ENCODE results near the gene IGFL1. TPM values are rescaled to one million over a fixed set of nuclear protein-coding genes. Genes with fewer than 3 reads are reported as not detected.
"Not testable (repeated sequence)": the region's sequence is repeated elsewhere in the genome, so short reads cannot be mapped to it uniquely, and the experiment has no call there.

IGFL1 gene
- total RNA-seq, 1 donor from 2014 or later: not detected

DNA sequence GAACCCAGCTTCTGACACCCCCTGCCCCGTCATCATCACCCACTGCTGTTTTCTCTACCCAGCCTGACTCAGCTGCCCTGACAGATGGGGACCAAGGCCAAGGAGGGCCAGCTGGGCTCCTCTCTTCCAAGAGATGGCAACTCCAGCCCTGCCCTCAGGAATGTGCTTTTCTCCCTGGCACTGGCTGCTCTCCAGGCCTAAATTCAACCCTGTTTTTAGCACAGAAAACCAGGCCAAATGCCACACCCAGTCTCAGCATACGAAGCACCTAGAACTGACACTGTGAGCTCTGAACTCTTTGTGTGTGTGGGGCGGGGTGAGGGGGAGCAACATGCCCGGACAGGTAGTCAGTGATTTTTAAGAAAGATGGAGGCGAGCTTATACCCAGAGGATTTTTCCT is 23.4 kb upstream of the IGFL1 start:
- Mint-ChIP-seq H3K27ac (no peak overlapping the region), H3K4me1 (ENCODE audit: low read depth) (peaks cover 9% of the 10 kb centered on the region), H3K36me3 (ENCODE audit: low read depth) (no peaks in the 10 kb centered on the region), H3K4me3 (ENCODE audit: low read depth) (no peak overlapping the region), H3K27me3 (ENCODE audit: low read depth) (peaks cover 35% of the 10 kb centered on the region), H3K9me3 (no peaks in the 10 kb centered on the region)
- no peak for DNase-seq (ENCODE audit: low spot score)
- intact Hi-C loops (cut with micrococcal nuclease): no loop called here

GRCh38 chr19:46206682-46207081 is 22.9 kb upstream of the IGFL1 start:
- intact Hi-C loops (cut with micrococcal nuclease): no loop called here
- Mint-ChIP-seq H3K36me3 (ENCODE audit: low read depth) (no peaks in the 10 kb centered on the region), H3K4me1 (ENCODE audit: low read depth) (peaks cover 9% of the 10 kb centered on the region), H3K9me3 (no peaks in the 10 kb centered on the region), H3K27me3 (ENCODE audit: low read depth) (peaks cover 30% of the 10 kb centered on the region), H3K4me3 (ENCODE audit: low read depth) (no peak overlapping the region), H3K27ac (no peak overlapping the region)
- DNase-seq (ENCODE audit: low spot score): no peak

DNA sequence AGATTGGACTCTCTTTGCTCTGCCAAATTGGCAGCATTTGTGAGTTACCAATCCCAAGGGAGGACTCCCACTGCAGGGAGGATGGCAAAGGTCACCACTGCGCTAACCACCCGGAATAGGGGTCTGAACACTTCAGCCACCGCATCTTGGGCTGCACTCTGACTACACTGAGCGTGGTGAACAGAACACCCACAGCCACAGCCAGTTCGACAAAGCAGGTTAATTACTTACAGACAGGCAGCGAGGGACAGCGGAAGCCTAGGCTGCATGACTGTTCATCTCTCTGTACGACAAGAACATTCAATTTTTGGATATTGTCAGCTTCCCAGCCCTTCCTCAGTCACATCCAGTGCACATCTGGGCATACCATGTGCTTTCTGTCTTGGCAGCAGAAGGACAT is 21.7 kb upstream of the IGFL1 start:
- DNase-seq (ENCODE audit: low spot score); H3K4me3 Mint-ChIP-seq (ENCODE audit: low read depth); H3K9me3 Mint-ChIP-seq; H3K36me3 Mint-ChIP-seq (ENCODE audit: low read depth); intact Hi-C loops (cut with micrococcal nuclease); H3K4me1 Mint-ChIP-seq (ENCODE audit: low read depth); H3K27ac Mint-ChIP-seq: not testable (repeated sequence)
- H3K27me3 Mint-ChIP-seq (ENCODE audit: low read depth): peaks cover 21% of the 10 kb centered on the region

- Mint-ChIP-seq H3K4me1 (ENCODE audit: low read depth) (peaks cover 9% of the 10 kb centered on the region), H3K27me3 (ENCODE audit: low read depth) (peaks cover 18% of the 10 kb centered on the region)
- intact Hi-C loops (cut with micrococcal nuclease): no loop called here
Measured at GRCh38 chr19:46209051-46209450, 20.5 kb upstream of the IGFL1 start.

GRCh38 chr19:46209472-46209871 is 20.1 kb upstream of the IGFL1 start:
- Mint-ChIP-seq H3K9me3 (no peaks in the 10 kb centered on the region), H3K4me3 (ENCODE audit: low read depth) (no peak overlapping the region), H3K4me1 (ENCODE audit: low read depth) (peaks cover 9% of the 10 kb centered on the region), H3K27me3 (ENCODE audit: low read depth) (peaks cover 18% of the 10 kb centered on the region), H3K36me3 (ENCODE audit: low read depth) (no peaks in the 10 kb centered on the region), H3K27ac (no peak overlapping the region)
- DNase-seq (ENCODE audit: low spot score): no peak
- intact Hi-C loops (cut with micrococcal nuclease): no loop called here

More at GRCh38 chr19:46209051-46209450, 20.5 kb upstream of the IGFL1 start:
- no peaks in the 10 kb centered on the region for H3K36me3 Mint-ChIP-seq (ENCODE audit: low read depth)
- no peak overlapping the region for H3K27ac Mint-ChIP-seq
- H3K9me3 Mint-ChIP-seq: no peaks in the 10 kb centered on the region
- DNase-seq (ENCODE audit: low spot score): no peak
- H3K4me3 Mint-ChIP-seq (ENCODE audit: low read depth): no peak overlapping the region

DNA sequence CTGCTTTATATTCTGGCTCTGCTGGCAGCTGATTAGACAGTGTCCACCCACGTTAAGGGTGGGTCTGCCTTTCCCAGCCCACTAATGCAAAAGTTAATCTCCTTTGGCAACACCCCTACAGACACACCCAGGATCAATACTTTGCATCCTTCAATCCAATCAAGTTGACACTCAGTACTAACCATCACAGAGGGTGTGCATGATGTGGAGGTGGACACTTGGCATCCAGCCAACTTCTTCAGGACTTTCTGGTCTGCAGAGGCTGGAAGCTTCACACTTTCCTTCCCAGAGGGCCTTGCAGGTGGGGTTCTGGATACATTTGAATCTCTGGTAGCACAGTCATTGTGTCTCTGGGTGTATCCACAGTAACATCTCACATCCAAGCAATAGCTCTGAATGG is 18.9 kb upstream of the IGFL1 start:
- Mint-ChIP-seq H3K27ac (no peak overlapping the region), H3K9me3 (no peaks in the 10 kb centered on the region), H3K36me3 (ENCODE audit: low read depth) (no peaks in the 10 kb centered on the region), H3K27me3 (ENCODE audit: low read depth) (peaks cover 17% of the 10 kb centered on the region), H3K4me1 (ENCODE audit: low read depth) (peaks cover 9% of the 10 kb centered on the region), H3K4me3 (ENCODE audit: low read depth) (no peak overlapping the region)
- DNase-seq (ENCODE audit: low spot score): no peak
- intact Hi-C loops (cut with micrococcal nuclease): no loop called here

DNA sequence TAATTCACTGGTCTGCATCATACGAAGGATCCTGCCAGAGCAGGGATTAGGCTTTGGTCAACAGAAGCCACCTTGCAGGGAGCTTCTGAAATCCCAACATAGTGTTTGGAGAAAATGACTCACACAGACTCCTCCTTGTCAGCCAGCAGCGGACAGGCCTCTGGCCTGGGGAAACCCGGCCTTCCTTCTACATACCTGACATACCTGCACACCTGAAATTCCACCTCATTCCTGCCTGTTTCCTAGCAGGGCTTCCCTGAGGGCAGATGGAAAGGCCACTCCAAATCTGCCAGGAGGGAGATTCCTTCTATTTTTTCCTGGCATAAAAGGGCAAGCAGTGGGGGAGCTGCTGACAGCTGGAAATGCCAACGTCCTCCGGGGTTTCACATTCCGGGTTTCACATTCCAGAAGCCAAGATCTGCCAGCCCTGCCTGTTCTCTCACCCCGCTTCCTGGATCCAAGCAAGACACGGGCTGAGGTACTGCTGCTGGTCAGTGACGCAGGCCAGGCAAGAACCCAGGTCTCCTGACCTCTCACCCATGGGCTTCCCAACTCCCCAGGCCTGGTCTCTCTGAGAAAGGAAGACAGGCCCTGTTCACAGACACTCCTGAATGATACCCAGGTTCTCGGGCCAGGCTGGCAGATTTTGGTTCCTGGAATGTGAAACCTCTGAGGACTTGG is 18.2 kb upstream of the IGFL1 start:
- no peak for DNase-seq (ENCODE audit: low spot score)
- no peaks in the 10 kb centered on the region for H3K36me3 Mint-ChIP-seq (ENCODE audit: low read depth)
- H3K27ac Mint-ChIP-seq: no peak overlapping the region
- intact Hi-C loops (cut with micrococcal nuclease): no loop called here
- no peak overlapping the region for H3K4me3 Mint-ChIP-seq (ENCODE audit: low read depth)
- peaks cover 15% of the 10 kb centered on the region for H3K27me3 Mint-ChIP-seq (ENCODE audit: low read depth)
- H3K9me3 Mint-ChIP-seq: no peaks in the 10 kb centered on the region
- peaks cover 9% of the 10 kb centered on the region for H3K4me1 Mint-ChIP-seq (ENCODE audit: low read depth)

GRCh38 chr19:46212592-46212991 is 16.9 kb upstream of the IGFL1 start:
- H3K4me1 Mint-ChIP-seq (ENCODE audit: low read depth); intact Hi-C loops (cut with micrococcal nuclease); H3K4me3 Mint-ChIP-seq (ENCODE audit: low read depth); H3K9me3 Mint-ChIP-seq; H3K27ac Mint-ChIP-seq; DNase-seq (ENCODE audit: low spot score); H3K36me3 Mint-ChIP-seq (ENCODE audit: low read depth): not testable (repeated sequence)
- peaks cover 16% of the 10 kb centered on the region for H3K27me3 Mint-ChIP-seq (ENCODE audit: low read depth)

GRCh38 chr19:46213156-46213555 is 16.4 kb upstream of the IGFL1 start:
- DNase-seq (ENCODE audit: low spot score): no peak
- H3K9me3 Mint-ChIP-seq: no peaks in the 10 kb centered on the region
- intact Hi-C loops (cut with micrococcal nuclease): no loop called here
- no peak overlapping the region for H3K4me3 Mint-ChIP-seq (ENCODE audit: low read depth)
- H3K4me1 Mint-ChIP-seq (ENCODE audit: low read depth): peaks cover 9% of the 10 kb centered on the region
- no peak overlapping the region for H3K27ac Mint-ChIP-seq
- no peaks in the 10 kb centered on the region for H3K36me3 Mint-ChIP-seq (ENCODE audit: low read depth)
- peaks cover 13% of the 10 kb centered on the region for H3K27me3 Mint-ChIP-seq (ENCODE audit: low read depth)

- H3K36me3 Mint-ChIP-seq (ENCODE audit: low read depth): no peaks in the 10 kb centered on the region
- no peak overlapping the region for H3K27ac Mint-ChIP-seq
- peaks cover 8% of the 10 kb centered on the region for H3K27me3 Mint-ChIP-seq (ENCODE audit: low read depth)
- peaks cover 9% of the 10 kb centered on the region for H3K4me1 Mint-ChIP-seq (ENCODE audit: low read depth)
- H3K9me3 Mint-ChIP-seq: no peaks in the 10 kb centered on the region
- intact Hi-C loops (cut with micrococcal nuclease): no loop called here
- H3K4me3 Mint-ChIP-seq (ENCODE audit: low read depth): no peak overlapping the region
- DNase-seq (ENCODE audit: low spot score): no peak
Measured at GRCh38 chr19:46213806-46214205, 15.7 kb upstream of the IGFL1 start.

DNA sequence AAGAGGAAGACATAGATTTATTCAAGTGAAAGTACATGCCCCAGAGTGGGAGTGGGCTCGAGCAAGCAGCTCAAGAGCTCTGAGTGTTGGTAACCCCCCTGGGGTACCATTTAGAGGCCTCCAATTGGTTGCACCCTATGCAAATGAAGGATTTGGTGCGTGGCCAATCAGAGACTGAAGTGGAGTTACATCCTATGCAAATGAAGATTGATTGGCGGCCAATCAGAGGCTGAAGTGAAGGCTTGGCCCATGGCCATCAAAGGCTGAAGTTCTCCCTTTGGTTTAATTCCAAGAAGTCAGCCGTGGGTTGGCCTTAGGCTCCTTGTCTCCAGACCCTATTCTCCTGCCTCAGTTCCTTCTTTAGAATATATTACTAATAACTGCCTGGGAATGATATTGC is 12.9 kb upstream of the IGFL1 start:
- no peak overlapping the region for H3K27ac Mint-ChIP-seq
- H3K4me3 Mint-ChIP-seq (ENCODE audit: low read depth): no peak overlapping the region
- H3K27me3 Mint-ChIP-seq (ENCODE audit: low read depth): peaks cover 4% of the 10 kb centered on the region
- H3K9me3 Mint-ChIP-seq: no peaks in the 10 kb centered on the region
- H3K4me1 Mint-ChIP-seq (ENCODE audit: low read depth): no peaks in the 10 kb centered on the region
- intact Hi-C loops (cut with micrococcal nuclease): no loop called here
- no peaks in the 10 kb centered on the region for H3K36me3 Mint-ChIP-seq (ENCODE audit: low read depth)
- DNase-seq (ENCODE audit: low spot score): no peak

DNA sequence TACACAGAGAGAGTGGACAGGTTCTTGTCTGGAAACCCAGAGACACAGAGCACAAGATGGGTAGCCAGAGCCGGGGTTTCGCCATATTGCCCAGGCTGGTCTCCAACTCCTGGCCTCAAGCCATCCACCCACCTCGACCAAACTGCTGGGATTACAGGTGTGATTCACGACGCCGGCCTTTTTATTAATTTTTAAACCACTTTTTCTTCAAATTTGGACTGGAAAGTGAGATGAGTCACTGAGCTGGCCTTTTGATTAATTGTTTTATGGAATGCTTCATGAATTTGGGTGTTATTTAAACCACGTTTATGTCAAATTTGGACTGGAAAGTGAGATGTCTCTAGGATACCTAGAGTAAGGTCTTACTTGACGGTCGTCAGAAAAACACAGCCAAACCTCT is 12.1 kb upstream of the IGFL1 start:
- Mint-ChIP-seq H3K27ac (no peak overlapping the region), H3K36me3 (ENCODE audit: low read depth) (no peaks in the 10 kb centered on the region), H3K9me3 (no peaks in the 10 kb centered on the region), H3K4me1 (ENCODE audit: low read depth) (no peaks in the 10 kb centered on the region), H3K27me3 (ENCODE audit: low read depth) (peaks cover 6% of the 10 kb centered on the region), H3K4me3 (ENCODE audit: low read depth) (no peak overlapping the region)
- intact Hi-C loops (cut with micrococcal nuclease): no loop called here
- no peak for DNase-seq (ENCODE audit: low spot score)

GRCh38 chr19:46218160-46218559 is 11.4 kb upstream of the IGFL1 start:
- Mint-ChIP-seq H3K27me3 (ENCODE audit: low read depth) (peaks cover 3% of the 10 kb centered on the region), H3K4me1 (ENCODE audit: low read depth) (no peaks in the 10 kb centered on the region), H3K9me3 (no peaks in the 10 kb centered on the region), H3K4me3 (ENCODE audit: low read depth) (no peak overlapping the region), H3K27ac (no peak overlapping the region), H3K36me3 (ENCODE audit: low read depth) (no peaks in the 10 kb centered on the region)
- intact Hi-C loops (cut with micrococcal nuclease): no loop called here
- DNase-seq (ENCODE audit: low spot score): peak; percentile 20
